Measurements from ENCODE around the gene TMED1. TPM values are rescaled to one million over a fixed set of nuclear protein-coding genes. Genes with fewer than 3 reads are reported as not detected.

Gene TMED1
- total and polyA plus RNA-seq, 2 of the 13 experiments (the other 11 are each of a cell fraction or from before 2014, with no cell fraction given): 48.3 to 51.8 TPM

- no peak for TF ChIP-seq ZFP41 (CRISPR knock-in tag; IDR thresholded peaks at IDR 0.05; ENCODE audit: borderline replicate concordance)
- no peak for TF ChIP-seq ZIK1 (CRISPR knock-in tag; IDR thresholded peaks at IDR 0.05; ENCODE audit: borderline replicate concordance, low read depth)
- no peak; the same call in 1 of the 2 replicates for TF ChIP-seq ZNF704 (CRISPR knock-in tag; IDR thresholded peaks at IDR 0.05; ENCODE audit: borderline replicate concordance)
- peak; percentile 81 for TF ChIP-seq HDAC1 (CRISPR knock-in tag; IDR thresholded peaks at IDR 0.05)
- TF ChIP-seq SRSF4 (IDR thresholded peaks at IDR 0.05; ENCODE audit: low read depth, low read length, poor library complexity, severe bottlenecking): no peak
- no peak; the same call in 1 of the 2 replicates for TF ChIP-seq SP5 (CRISPR knock-in tag; IDR thresholded peaks at IDR 0.05; ENCODE audit: borderline replicate concordance, low read depth)
- TF ChIP-seq HNF4G (IDR thresholded peaks at IDR 0.05; ENCODE audit: borderline replicate concordance, low read depth, low read length): no peak
- 0 out of 2 replicates have a peak, but pooled peaks have one; percentile 63 for TF ChIP-seq HNF4G (CRISPR knock-in tag; IDR thresholded peaks at IDR 0.05; ENCODE audit: borderline replicate concordance, low read depth)
- no peak for TF ChIP-seq ZNF3 (CRISPR knock-in tag; IDR thresholded peaks at IDR 0.05)
- peak; percentile 82 for TF ChIP-seq THAP9 (CRISPR knock-in tag; IDR thresholded peaks at IDR 0.05; ENCODE audit: borderline replicate concordance)
- no peak for TF ChIP-seq ZKSCAN5 (CRISPR knock-in tag; IDR thresholded peaks at IDR 0.05)
- TF ChIP-seq, protein P1, sequence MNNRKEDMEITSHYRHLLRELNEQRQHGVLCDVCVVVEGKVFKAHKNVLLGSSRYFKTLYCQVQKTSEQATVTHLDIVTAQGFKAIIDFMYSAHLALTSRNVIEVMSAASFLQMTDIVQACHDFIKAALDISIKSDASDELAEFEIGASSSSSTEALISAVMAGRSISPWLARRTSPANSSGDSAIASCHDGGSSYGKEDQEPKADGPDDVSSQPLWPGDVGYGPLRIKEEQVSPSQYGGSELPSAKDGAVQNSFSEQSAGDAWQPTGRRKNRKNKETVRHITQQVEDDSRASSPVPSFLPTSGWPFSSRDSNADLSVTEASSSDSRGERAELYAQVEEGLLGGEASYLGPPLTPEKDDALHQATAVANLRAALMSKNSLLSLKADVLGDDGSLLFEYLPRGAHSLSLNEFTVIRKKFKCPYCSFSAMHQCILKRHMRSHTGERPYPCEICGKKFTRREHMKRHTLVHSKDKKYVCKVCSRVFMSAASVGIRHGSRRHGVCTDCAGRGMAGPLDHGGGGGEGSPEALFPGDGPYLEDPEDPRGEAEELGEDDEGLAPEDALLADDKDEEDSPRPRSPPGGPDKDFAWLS (CRISPR knock-in tag; IDR thresholded peaks at IDR 0.05; ENCODE audit: borderline replicate concordance): peak; percentile 88; the same call in 1 of the 2 replicates
- no peak; the same call in 1 of the 2 replicates for TF ChIP-seq KDM4B (CRISPR knock-in tag; IDR thresholded peaks at IDR 0.05)
- TF ChIP-seq, protein P2, sequence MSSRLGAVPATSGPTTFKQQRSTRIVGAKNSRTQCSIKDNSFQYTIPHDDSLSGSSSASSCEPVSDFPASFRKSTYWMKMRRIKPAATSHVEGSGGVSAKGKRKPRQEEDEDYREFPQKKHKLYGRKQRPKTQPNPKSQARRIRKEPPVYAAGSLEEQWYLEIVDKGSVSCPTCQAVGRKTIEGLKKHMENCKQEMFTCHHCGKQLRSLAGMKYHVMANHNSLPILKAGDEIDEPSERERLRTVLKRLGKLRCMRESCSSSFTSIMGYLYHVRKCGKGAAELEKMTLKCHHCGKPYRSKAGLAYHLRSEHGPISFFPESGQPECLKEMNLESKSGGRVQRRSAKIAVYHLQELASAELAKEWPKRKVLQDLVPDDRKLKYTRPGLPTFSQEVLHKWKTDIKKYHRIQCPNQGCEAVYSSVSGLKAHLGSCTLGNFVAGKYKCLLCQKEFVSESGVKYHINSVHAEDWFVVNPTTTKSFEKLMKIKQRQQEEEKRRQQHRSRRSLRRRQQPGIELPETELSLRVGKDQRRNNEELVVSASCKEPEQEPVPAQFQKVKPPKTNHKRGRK (CRISPR knock-in tag; IDR thresholded peaks at IDR 0.05): no peak
- 0 out of 2 replicates have a peak, but pooled peaks have one; percentile 15 for TF ChIP-seq SNAPC2 (CRISPR knock-in tag; IDR thresholded peaks at IDR 0.05)
- peak; percentile 66 for TF ChIP-seq SAP130 (CRISPR knock-in tag; IDR thresholded peaks at IDR 0.05; ENCODE audit: low read depth)
- no peak for TF ChIP-seq TOE1 (CRISPR knock-in tag; IDR thresholded peaks at IDR 0.05)
- peak; percentile 56; the same call in 1 of the 2 replicates for TF ChIP-seq TARDBP (CRISPR knock-in tag; IDR thresholded peaks at IDR 0.05)
- TF ChIP-seq ZNF775 (CRISPR knock-in tag; IDR thresholded peaks at IDR 0.05; ENCODE audit: borderline replicate concordance): no peak
- TF ChIP-seq ZNF652 (CRISPR knock-in tag; IDR thresholded peaks at IDR 0.05; ENCODE audit: borderline replicate concordance, low read depth): no peak
- 0 out of 2 replicates have a peak, but pooled peaks have one; percentile 28 for TF ChIP-seq RXRB (CRISPR knock-in tag; IDR thresholded peaks at IDR 0.05; ENCODE audit: borderline replicate concordance)
Observed at GRCh38 chr19:10835754-10836478, at the start of gene TMED1 (continued).
